A549 treated with GW870086 at 1 μM for 4 hours (cell line): Measurements from ENCODE around the gene FZR1. TPM values are rescaled to one million over a fixed set of nuclear protein-coding genes. Genes with fewer than 3 reads are reported as not detected.

Experiments
- total RNA-seq: library from RNA; stranded (reverse); fragments of 200-300 nt; extraction: Qiagen RNA extraction; gene quantifications from 5 replicates; pipeline ENCODE4 v1.2.3, GENCODE V29; 2022; ENCODE audit warnings: low read depth

The FZR1 gene
- total RNA-seq, result 22.7 to 40.0 TPM (median 35.7 TPM) in 5 replicates

DNA sequence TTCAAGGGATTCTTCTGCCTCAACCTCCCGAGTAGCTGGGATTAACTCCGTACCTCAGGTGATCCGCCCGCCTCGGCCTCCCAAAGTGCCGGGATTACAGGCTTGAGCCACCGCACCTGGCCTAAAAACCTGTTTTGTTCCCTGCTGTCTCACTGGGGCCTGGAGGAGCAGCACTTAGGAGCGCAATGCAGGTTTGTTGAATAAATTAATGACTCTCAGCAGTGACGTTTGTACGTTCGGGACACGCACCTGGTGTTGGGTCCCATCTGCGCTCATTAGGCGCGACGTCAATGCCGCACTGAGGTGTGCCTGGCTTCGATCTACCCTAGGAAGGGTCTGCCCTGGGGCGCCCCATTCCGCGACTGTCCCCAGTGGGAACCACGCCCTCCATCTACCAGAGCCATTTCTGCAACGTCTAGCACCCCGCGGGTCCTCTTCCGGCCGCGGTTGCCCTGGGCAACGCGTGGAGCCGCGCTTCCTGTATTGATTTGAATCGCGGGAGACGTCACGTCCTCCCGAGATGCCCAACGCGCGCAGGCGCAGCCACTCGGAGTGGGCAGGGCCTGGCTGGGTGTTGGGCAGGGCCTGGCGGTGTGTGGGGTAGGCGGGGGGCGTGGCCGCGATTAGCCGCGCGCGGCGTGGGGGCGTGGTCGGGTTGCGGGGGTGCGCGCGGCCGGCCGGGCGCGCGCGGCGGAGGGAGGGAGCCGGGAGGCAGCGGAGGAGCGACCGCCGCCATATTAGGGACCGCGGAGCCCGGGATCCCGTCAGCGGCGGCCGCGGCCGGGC is at the start of gene FZR1:
FZR1 (plus strand) TSS at position 714 of the 786 bp plus-strand sequence. CDS start 16,679 bp downstream, outside the sequence.

GRCh38 chr19:3480383-3481091 is 25.6 kb upstream of the FZR1 start, which contains the start of gene SMIM24:
Gene SMIM24 (minus strand): TSS chr19:3480525. CDS start chr19:3480463, 62 bp downstream.

DNA sequence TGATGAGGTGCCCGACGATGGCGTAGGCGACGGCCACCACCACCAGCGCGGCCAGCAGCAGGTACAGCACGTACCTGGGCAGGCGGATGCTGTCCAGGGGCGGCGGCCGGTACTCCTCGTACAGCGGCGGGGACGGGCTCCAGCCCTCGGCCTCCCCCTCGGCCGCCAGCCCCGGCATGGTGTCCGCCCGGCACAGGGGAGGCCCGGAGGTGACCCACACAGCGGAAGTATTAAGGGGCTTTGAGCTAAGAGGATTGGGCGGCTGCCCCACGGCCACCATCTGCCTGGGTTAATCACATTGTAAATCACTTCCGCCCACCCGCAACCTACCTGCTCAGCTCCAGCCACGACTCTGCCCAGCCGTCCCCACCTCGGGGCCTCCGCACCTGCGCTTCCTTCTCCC is 22.9 kb upstream of the FZR1 start, which contains the start of gene SMIM44:
SMIM44 (minus strand) TSS at position 216 of the 403 bp plus-strand sequence; CDS start at position 178, 38 bp downstream.

GRCh38 chr19:3500429-3501101 is 5.5 kb upstream of the FZR1 start, which contains the start of gene DOHH:
Gene DOHH (minus strand): TSS chr19:3500674. CDS start chr19:3496814, 3,860 bp downstream.

GRCh38 chr19:3538965-3539755 is 33.0 kb downstream of the FZR1 start, which contains the start of gene TEKTIP1:
Gene TEKTIP1 (plus strand): TSS chr19:3539174. CDS start chr19:3539178, 4 bp downstream.

DNA sequence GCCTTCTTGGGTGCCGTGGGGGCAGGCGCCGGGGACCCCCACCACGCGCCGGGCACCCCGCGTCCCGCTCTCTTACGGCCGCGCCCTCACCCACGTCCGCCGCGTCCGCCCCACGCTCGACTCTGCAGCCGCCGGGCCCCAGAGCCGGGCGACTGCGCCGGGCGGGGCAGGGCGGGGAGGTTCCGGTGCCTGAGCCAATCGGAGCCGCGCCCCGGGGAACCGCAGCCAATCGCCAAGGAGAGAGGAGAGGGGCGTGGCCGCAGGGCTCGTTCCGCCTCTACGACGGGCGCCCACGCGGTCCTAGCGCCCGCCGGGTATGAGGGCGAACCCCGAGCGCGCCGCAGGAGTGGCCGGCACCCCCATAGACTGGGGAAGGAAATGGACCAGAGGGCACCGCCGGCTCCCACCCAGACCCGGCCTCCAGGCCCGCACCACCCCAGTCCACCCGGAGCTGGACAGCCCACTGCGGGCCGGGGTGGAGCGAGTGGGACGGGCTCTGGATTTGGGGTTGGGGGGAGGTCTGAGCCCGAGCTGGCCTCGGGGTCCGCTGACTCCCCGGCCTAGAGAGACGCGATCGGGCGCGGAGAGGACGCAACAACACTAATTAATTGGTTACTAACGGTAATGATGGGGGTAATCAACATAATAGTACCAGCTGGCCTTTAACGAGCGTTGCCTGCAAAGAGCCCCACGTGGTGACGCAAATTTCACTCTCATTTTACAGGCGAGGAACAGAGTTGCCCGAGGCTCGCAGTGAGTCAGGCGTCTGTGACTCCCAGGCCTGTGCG is 51.5 kb downstream of the FZR1 start, which contains the start of gene MFSD12:
MFSD12 (minus strand) TSS at position 126 of the 788 bp plus-strand sequence. CDS start 183 bp downstream, outside the sequence.

GRCh38 chr19:3572855-3573161 is 66.7 kb downstream of the FZR1 start, which contains the start of gene HMG20B:
Gene HMG20B (plus strand): TSS chr19:3572944. CDS start chr19:3573310, 366 bp downstream.

GRCh38 chr19:3585301-3586126 is 79.4 kb downstream of the FZR1 start, which contains the start of gene GIPC3:
Gene GIPC3 (plus strand): TSS chr19:3585478. CDS start chr19:3585598, 120 bp downstream.

Other genes starting within 250 kb of the FZR1 start
- gene NFIC, start 139.7 kb upstream of the FZR1 start, total RNA-seq, result 34.2 to 42.9 TPM (median 39.8 TPM) in 5 replicates
- 0.22 to 1.0 TPM (median 0.44 TPM) in 5 replicates for gene SMIM24, start 25.8 kb upstream of the FZR1 start, total RNA-seq
- gene SMIM44, start 22.9 kb upstream of the FZR1 start, total RNA-seq, result not detected in 5 replicates
- gene DOHH, start 5.6 kb upstream of the FZR1 start, total RNA-seq, result 13.6 to 18.9 TPM (median 18.0 TPM) in 5 replicates
- not detected in 5 replicates for gene TEKTIP1, start 32.9 kb downstream of the FZR1 start, total RNA-seq
- 115 to 157 TPM (median 152 TPM) in 5 replicates for gene MFSD12, start 51.3 kb downstream of the FZR1 start, total RNA-seq
- gene HMG20B, start 66.6 kb downstream of the FZR1 start, total RNA-seq, result 46.3 to 67.7 TPM (median 63.2 TPM) in 5 replicates
- gene GIPC3, start 79.2 kb downstream of the FZR1 start, total RNA-seq, result 0.27 to 0.42 TPM (median 0.31 TPM) in 5 replicates
- 0.74 to 1.2 TPM (median 0.99 TPM) in 5 replicates for gene TBXA2R, start 100.6 kb downstream of the FZR1 start, total RNA-seq
- gene CACTIN, start 120.5 kb downstream of the FZR1 start, total RNA-seq, result 12.6 to 19.7 TPM (median 17.5 TPM) in 5 replicates
- gene PIP5K1C, start 194.2 kb downstream of the FZR1 start, total RNA-seq, result 9.9 to 13.2 TPM (median 12.1 TPM) in 5 replicates
- gene TJP3, start 202.1 kb downstream of the FZR1 start, total RNA-seq, result 0.49 to 1.3 TPM (median 0.90 TPM) in 5 replicates